Endothelial cell of umbilical vein (primary cell): ENCODE measurements around the gene SUMO2. TPM values are rescaled to one million over a fixed set of nuclear protein-coding genes. Genes with fewer than 3 reads are reported as not detected.

Experiments
- BruUV-seq: library from RNA; stranded (reverse); fragments of 400-500 nt; replicated peaks from 2 replicates; lab custom pipeline; 2021; lab: Mats Ljungman, UMichigan
- CTCF ChIA-PET: fragments of 300-600, 350-600 bp; sonication (Branson Sonifier 250); formaldehyde crosslinking; loops from one replicate; lab custom pipeline; 2021; ENCODE audit warnings: antibody characterized with exemption, inconsistent platforms; lab: Charles Lee
- POLR2A ChIA-PET: fragments of 300-600, 350-600 bp; sonication (Branson Sonifier 250); formaldehyde crosslinking; loops from one replicate; lab custom pipeline; 2021; ENCODE audit warnings: antibody characterized with exemption, inconsistent platforms; lab: Charles Lee
- DNase-seq: peaks from one replicate; pipeline ENCODE4 v3.0.0-alpha.2; 2011; ENCODE audit warnings: low read depth, low spot score
- FAIRE-seq: peaks from 2 replicates; lab custom pipeline; 2011; peaks lifted over from hg19 to GRCh38; lab: Jason Lieb, UNC
- H2AFZ ChIP-seq: 2 replicates; pipeline ENCODE4 v1.6.0; 2012; ENCODE audit warnings: low read depth, low read length, control low read depth, inconsistent platforms
- H3K27ac ChIP-seq: 2 replicates; pipeline ENCODE4 v1.5.1; 2011; ENCODE audit warnings: low read depth, mild to moderate bottlenecking, control low read depth, low read length, moderate library complexity; ENCODE audit not compliant: insufficient read depth
- H3K27me3 ChIP-seq, 2 experiments: 2 replicates each; pipeline versions ENCODE4 v1.6.0 to v1.6.1; 2011; ENCODE audit warnings: low read length in 2 of 2, mixed read lengths in 1 of 2; ENCODE audit not compliant: control insufficient read depth in 2 of 2, insufficient read depth in 2 of 2
- H3K36me3 ChIP-seq, 2 experiments: 2 replicates in 1 of 2; 3 replicates in 1 of 2; pipeline ENCODE4 v1.5.1; 2011; ENCODE audit warnings: low read length in 2 of 2, mild to moderate bottlenecking in 1 of 2, moderate library complexity in 1 of 2; ENCODE audit not compliant: control insufficient read depth in 2 of 2, insufficient read depth in 2 of 2; ENCODE audit errors: extremely low read depth in 1 of 2
- H3K4me1 ChIP-seq: 3 replicates; pipeline ENCODE4 v1.5.1; 2011; ENCODE audit warnings: mild to moderate bottlenecking, low read length; ENCODE audit not compliant: control insufficient read depth, insufficient read depth; ENCODE audit errors: extremely low read depth
- H3K4me2 ChIP-seq: 2 replicates; pipeline ENCODE4 v1.6.1; 2011; ENCODE audit warnings: low read length, control low read depth, mixed read lengths; ENCODE audit not compliant: insufficient read depth
- H3K4me3 ChIP-seq, 3 experiments: fragments of 200-600 bp in 1 of 3; sonication (generic), shearing (Covaris generic) in 1 of 3; replicated peaks in 1 of 3; 2 replicates each; pipeline ENCODE4 v1.5.1; 2011 to 2016; ENCODE audit warnings: control low read depth in 3 of 3, low read length in 3 of 3, mild to moderate bottlenecking in 2 of 3, inconsistent platforms in 1 of 3, low read depth in 1 of 3, moderate library complexity in 1 of 3; ENCODE audit not compliant: insufficient read depth in 1 of 3
- H3K79me2 ChIP-seq: 2 replicates; pipeline ENCODE4 v1.6.0; 2012; ENCODE audit warnings: low read length, inconsistent platforms; ENCODE audit not compliant: control insufficient read depth, insufficient read depth
- H3K9ac ChIP-seq: replicated peaks from 2 replicates; pipeline ENCODE3; 2011; ENCODE audit warnings: low read length, control low read depth; ENCODE audit not compliant: insufficient read depth; ENCODE audit errors: extremely low read depth
- H3K9me1 ChIP-seq: replicated peaks from 3 replicates; pipeline ENCODE4 v1.6.0; 2011; ENCODE audit warnings: mild to moderate bottlenecking, low read length; ENCODE audit not compliant: control insufficient read depth, insufficient read depth; ENCODE audit errors: extremely low read depth
- H3K9me3 ChIP-seq: replicated peaks from 2 replicates; pipeline ENCODE4 v1.5.1; 2012; ENCODE audit warnings: low read length, inconsistent platforms; ENCODE audit not compliant: control insufficient read depth, insufficient read depth
- H4K20me1 ChIP-seq: replicated peaks from 2 replicates; pipeline ENCODE3; 2011; ENCODE audit warnings: mild to moderate bottlenecking, low read length; ENCODE audit not compliant: control insufficient read depth, insufficient read depth; ENCODE audit errors: extremely low read depth
- EZH2 ChIP-seq: IDR thresholded peaks from 2 replicates; pipeline ENCODE4 v1.6.1; 2012; ENCODE audit warnings: borderline replicate concordance, low read depth, mild to moderate bottlenecking, moderate library complexity, low read length, inconsistent platforms; ENCODE audit not compliant: severe bottlenecking
- FOS ChIP-seq: IDR thresholded peaks from 2 replicates; pipeline ENCODE4 v1.6.1; 2011; ENCODE audit warnings: mild to moderate bottlenecking, low read length, moderate library complexity, borderline replicate concordance; ENCODE audit not compliant: insufficient read depth
- GATA2 ChIP-seq: IDR thresholded peaks from 2 replicates; pipeline ENCODE4 v1.7.0; 2011; ENCODE audit warnings: low read depth, mild to moderate bottlenecking, moderate library complexity, mixed read lengths, low read length; ENCODE audit not compliant: insufficient read length, insufficient read depth
- JUN ChIP-seq: IDR thresholded peaks from 2 replicates; pipeline ENCODE4 v1.6.1; 2011; ENCODE audit warnings: borderline replicate concordance, low read depth; ENCODE audit not compliant: insufficient read length, insufficient read depth
- MYC ChIP-seq: IDR thresholded peaks from one replicate; pipeline ENCODE4 v1.6.1; 2011; ENCODE audit warnings: mild to moderate bottlenecking, low read depth, low read length
- POLR2A ChIP-seq: IDR thresholded peaks from 2 replicates; pipeline ENCODE4 v1.6.1; 2012; ENCODE audit warnings: low read depth, mild to moderate bottlenecking, control low read depth, low read length
- POLR2AphosphoS5 ChIP-seq: IDR thresholded peaks from 2 replicates; pipeline ENCODE4 v1.6.1; 2012; ENCODE audit warnings: low read depth, mild to moderate bottlenecking, control low read depth, low read length, moderate library complexity; ENCODE audit not compliant: insufficient read depth
- dilution Hi-C: fragments of 300-500 bp; cut with MboI; formaldehyde crosslinking; loops from one replicate; pipeline ENCODE4 v1.15.0; 2019; ENCODE audit warnings: low sequenced_read_pairs; ENCODE audit not compliant: extremely low pct_ligation_motif_present
- intact Hi-C: fragments of 100-400 bp; cut with micrococcal nuclease; formaldehyde crosslinking; loops from one replicate; pipeline ENCODE4 v1.10.0; 2022
- polyA plus RNA-seq, 4 experiments: library from polyadenylated mRNA; depleted of rRNA in 3 of 4; stranded (reverse) in 3 of 4; unstranded in 1 of 4; fragments of >200 nt; gene quantifications; 2 replicates each; pipeline versions ENCODE4 v1.2.1 to v1.2.3, GENCODE V29; 2011 to 2012; ENCODE audit warnings: missing spikeins in 1 of 4
- total RNA-seq: library from RNA; stranded (reverse); gene quantifications from 2 replicates; pipeline ENCODE4 v1.2.3, GENCODE V29; 2021
- TF ChIP-seq, protein P1 (sequence below): IDR thresholded peaks from 2 replicates; pipeline ENCODE4 v1.6.1; 2011; ENCODE audit not compliant: insufficient read depth, insufficient read length
- TF ChIP-seq, protein P2 (sequence below), 2 donors: IDR thresholded peaks; 1 replicate in 1 of 2; 2 replicates in 1 of 2; pipeline ENCODE4 v1.5.1; 2011; ENCODE audit warnings: low read length in 2 of 2, mild to moderate bottlenecking in 2 of 2, moderate library complexity in 2 of 2, control low read depth in 1 of 2, inconsistent platforms in 1 of 2, low read depth in 1 of 2; ENCODE audit not compliant: insufficient read depth in 1 of 2; ENCODE audit errors: extremely low read depth in 1 of 2

SUMO2 gene
- total and polyA plus RNA-seq, 2 donors (not counting 3 experiments of a cell fraction or from before 2014, with no cell fraction given): 75.6 to 437 TPM

DNA sequence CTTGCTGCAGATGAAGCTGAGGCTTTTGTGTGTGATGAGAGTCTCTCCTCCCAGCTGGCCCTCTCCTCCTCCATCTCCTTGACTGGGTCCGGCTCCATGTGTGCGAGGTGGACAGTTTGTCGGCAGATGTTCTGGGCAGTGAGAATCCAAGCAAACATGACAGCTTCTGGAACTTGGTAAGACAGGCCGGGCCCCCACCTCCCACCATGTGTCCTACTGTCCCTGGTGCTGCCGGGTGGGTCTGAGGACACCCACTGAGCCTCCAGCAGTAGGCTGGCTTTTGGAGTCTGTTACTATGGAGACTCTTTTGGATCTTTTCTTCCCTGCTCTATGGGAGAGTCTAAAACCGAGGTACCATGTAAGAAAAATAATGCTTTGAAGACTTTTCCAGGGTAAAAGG is 35.4 kb upstream of the SUMO2 start:
- peaks cover 14 to 36% of the 10 kb centered on the region in 2 experiments for H3K36me3 ChIP-seq
- CTCF ChIA-PET: interaction anchor here (0.6 to 0.8 kb wide), 2 partner anchors 104 to 230 kb away, joined by 3 to 4 read pairs; no protein-coding TSS in a partner anchor

DNA sequence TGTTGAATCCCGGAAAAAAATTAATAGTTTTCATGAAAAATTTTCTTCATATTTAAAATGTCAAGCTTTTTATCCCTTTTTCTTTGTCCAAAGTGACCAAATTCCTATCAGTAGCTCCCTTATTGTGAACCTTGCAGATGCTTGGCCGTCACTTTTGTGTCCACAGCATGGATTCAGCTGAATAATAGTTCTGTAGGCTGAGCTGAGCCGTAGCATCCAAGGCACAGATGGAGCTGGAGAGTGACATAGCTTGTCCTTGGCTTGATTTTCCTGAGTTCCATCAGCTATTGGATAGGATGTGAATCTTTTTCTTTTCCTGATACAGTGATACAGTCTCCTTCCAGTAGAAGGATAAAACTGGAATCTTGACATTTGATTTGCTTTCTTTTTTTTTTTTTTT is 26.3 kb upstream of the SUMO2 start:
- H3K79me2 ChIP-seq: peaks cover 31% of the 10 kb centered on the region
- no peak for FAIRE-seq

More for the DNA sequence above, 35.4 kb upstream of the SUMO2 start:
- Histone ChIP-seq H3K4me1 (no peaks in the 10 kb centered on the region), H2AFZ (no peak overlapping the region), H3K4me2 (no peak overlapping the region), H3K27me3 (no peaks in the 10 kb centered on the region), H3K4me3 (no peak overlapping the region), H4K20me1 (no peaks in the 10 kb centered on the region), H3K9me3 (no peaks in the 10 kb centered on the region), H3K79me2 (no peaks in the 10 kb centered on the region), H3K27ac (no peak overlapping the region), H3K9me1 (no peaks in the 10 kb centered on the region), H3K9ac (no peak overlapping the region)
- intact Hi-C loops: no loop called here
- TF ChIP-seq MYC (no peak), EZH2 (no peak), GATA2 (no peak), POLR2A (no peak)
- TF ChIP-seq, protein P1, sequence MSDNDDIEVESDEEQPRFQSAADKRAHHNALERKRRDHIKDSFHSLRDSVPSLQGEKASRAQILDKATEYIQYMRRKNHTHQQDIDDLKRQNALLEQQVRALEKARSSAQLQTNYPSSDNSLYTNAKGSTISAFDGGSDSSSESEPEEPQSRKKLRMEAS: no peak
- no peak for DNase-seq
- dilution Hi-C loops: no loop called here
- no TSS peak for BruUV-seq
- FAIRE-seq: no peak
- POLR2A ChIA-PET: no interaction called here

More for the DNA sequence above, 26.3 kb upstream of the SUMO2 start:
- dilution Hi-C loops: no loop called here
- Histone ChIP-seq H4K20me1 (no peaks in the 10 kb centered on the region), H3K9me3 (no peaks in the 10 kb centered on the region), H3K4me3 (no peak overlapping the region), H3K27ac (no peak overlapping the region), H3K9ac (no peak overlapping the region), H3K27me3 (no peaks in the 10 kb centered on the region), H3K4me2 (no peak overlapping the region), H3K36me3 (peaks cover 9 to 10% of the 10 kb centered on the region in 2 experiments), H2AFZ (no peak overlapping the region), H3K9me1 (no peaks in the 10 kb centered on the region), H3K4me1 (peaks cover 2% of the 10 kb centered on the region)
- BruUV-seq: no TSS peak
- CTCF ChIA-PET: interaction anchor here (1.0 to 1.7 kb wide), 2 partner anchors 95 to 149 kb away, joined by 4 to 7 read pairs; no protein-coding TSS in a partner anchor
- intact Hi-C loops: no loop called here
- POLR2A ChIA-PET: interaction anchor here (0.7 kb wide), 2 partner anchors 11 to 174 kb away, joined by 3 to 5 read pairs; no protein-coding TSS in a partner anchor
- no peak for DNase-seq
- TF ChIP-seq EZH2: no peak
- TF ChIP-seq, protein P1: no peak
- TF ChIP-seq, protein P2, sequence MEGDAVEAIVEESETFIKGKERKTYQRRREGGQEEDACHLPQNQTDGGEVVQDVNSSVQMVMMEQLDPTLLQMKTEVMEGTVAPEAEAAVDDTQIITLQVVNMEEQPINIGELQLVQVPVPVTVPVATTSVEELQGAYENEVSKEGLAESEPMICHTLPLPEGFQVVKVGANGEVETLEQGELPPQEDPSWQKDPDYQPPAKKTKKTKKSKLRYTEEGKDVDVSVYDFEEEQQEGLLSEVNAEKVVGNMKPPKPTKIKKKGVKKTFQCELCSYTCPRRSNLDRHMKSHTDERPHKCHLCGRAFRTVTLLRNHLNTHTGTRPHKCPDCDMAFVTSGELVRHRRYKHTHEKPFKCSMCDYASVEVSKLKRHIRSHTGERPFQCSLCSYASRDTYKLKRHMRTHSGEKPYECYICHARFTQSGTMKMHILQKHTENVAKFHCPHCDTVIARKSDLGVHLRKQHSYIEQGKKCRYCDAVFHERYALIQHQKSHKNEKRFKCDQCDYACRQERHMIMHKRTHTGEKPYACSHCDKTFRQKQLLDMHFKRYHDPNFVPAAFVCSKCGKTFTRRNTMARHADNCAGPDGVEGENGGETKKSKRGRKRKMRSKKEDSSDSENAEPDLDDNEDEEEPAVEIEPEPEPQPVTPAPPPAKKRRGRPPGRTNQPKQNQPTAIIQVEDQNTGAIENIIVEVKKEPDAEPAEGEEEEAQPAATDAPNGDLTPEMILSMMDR (IDR thresholded peaks at IDR 0.05; ENCODE audit: extremely low read depth in 1 of 2, insufficient read depth in 1 of 2, low read depth in 1 of 2, low read length in 2 of 2): no peak
- no peak for TF ChIP-seq POLR2AphosphoS5
- TF ChIP-seq GATA2: no peak
- no peak for TF ChIP-seq JUN
- TF ChIP-seq POLR2A: no peak
- no peak for TF ChIP-seq FOS
- no peak for TF ChIP-seq MYC
